Measurements from ENCODE around the gene RAB6B. TPM values are rescaled to one million over a fixed set of nuclear protein-coding genes. Genes with fewer than 3 reads are reported as not detected.

RAB6B gene
- total RNA-seq, 4 donors from 2014 or later: 6.2 to 11.9 (median 10.5) TPM

DNA sequence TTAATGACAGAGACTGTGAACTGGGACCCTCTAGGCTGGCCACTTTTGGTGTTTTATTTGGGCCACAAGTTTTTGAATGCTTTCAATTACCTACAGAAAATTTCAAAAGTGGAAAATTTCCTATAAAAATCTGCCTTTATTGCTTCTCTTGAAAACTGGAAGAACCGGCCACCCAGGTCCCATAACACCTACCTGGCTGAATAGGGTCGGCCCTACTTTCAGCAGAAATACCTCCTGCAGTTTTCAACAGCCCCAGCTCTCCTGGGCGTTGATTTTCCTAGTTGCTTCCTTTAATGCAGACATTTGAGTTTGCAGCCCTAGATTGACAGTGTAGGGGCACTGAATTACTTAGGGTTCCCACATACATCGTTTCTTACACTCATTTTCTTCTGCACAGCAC lies 90.8 kb downstream of the RAB6B start:
- peak overlapping the region in 1 of 4 donors; percentile 88 for H3K27ac ChIP-seq (replicated peaks in 1 of 4)

DNA sequence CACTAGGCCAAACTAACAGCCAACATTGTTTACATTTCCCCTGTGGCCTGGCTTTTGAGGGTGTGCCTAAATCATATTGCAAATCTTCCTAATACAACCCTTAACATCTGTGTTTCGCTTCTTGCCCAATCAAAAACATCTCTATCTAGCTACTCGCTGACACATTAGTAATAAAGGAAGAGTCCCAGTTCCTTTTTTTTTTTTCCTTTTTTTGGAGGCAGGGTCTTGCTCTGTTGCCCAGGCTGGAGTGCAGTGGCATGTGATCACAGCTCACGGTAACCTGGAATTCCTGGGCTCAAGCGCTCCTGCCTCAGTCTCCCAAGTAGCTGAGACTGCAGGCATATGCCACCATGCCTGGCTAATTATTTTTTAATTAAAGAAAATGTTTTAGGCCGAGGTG lies 92.2 kb downstream of the RAB6B start:
- Histone ChIP-seq H3K4me1 (peaks cover 6 to 23% (median 13%) of the 10 kb centered on the region in 4 donors), H3K4me3 (no peak overlapping the region), H3K9me3 (no peaks in the 10 kb centered on the region), H3K27me3 (peaks cover 0 to 3% (median 0%) of the 10 kb centered on the region in 4 donors), H3K27ac (replicated peaks in 1 of 4) (no peak overlapping the region), H3K36me3 (peaks cover 0 to 10% (median 5%) of the 10 kb centered on the region in 4 donors)
- no peak for TF ChIP-seq POLR2AphosphoS5 (IDR thresholded peaks at IDR 0.05)
- TF ChIP-seq, protein P1, sequence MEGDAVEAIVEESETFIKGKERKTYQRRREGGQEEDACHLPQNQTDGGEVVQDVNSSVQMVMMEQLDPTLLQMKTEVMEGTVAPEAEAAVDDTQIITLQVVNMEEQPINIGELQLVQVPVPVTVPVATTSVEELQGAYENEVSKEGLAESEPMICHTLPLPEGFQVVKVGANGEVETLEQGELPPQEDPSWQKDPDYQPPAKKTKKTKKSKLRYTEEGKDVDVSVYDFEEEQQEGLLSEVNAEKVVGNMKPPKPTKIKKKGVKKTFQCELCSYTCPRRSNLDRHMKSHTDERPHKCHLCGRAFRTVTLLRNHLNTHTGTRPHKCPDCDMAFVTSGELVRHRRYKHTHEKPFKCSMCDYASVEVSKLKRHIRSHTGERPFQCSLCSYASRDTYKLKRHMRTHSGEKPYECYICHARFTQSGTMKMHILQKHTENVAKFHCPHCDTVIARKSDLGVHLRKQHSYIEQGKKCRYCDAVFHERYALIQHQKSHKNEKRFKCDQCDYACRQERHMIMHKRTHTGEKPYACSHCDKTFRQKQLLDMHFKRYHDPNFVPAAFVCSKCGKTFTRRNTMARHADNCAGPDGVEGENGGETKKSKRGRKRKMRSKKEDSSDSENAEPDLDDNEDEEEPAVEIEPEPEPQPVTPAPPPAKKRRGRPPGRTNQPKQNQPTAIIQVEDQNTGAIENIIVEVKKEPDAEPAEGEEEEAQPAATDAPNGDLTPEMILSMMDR (IDR thresholded peaks at IDR 0.05): no peak
- no peak for TF ChIP-seq POLR2A (IDR thresholded peaks at IDR 0.05; ENCODE audit: low read depth)
- TF ChIP-seq EP300 (IDR thresholded peaks at IDR 0.05): no peak
- no peak for DNase-seq (ENCODE audit: extremely low spot score)
- 83% methylated on average over 5 of the region's 5 CpGs for WGBS
- intact Hi-C loops (cut with DNase I): loop anchor here (10.0 kb wide), 1 partner anchor 1079 kb away; the partner anchor contains the start of gene NPHP3

More for the DNA sequence above, 90.8 kb downstream of the RAB6B start:
- no peaks in the 10 kb centered on the region for H3K9me3 ChIP-seq
- DNase-seq (ENCODE audit: extremely low spot score): no peak
- peaks cover 6 to 23% (median 13%) of the 10 kb centered on the region in 4 donors for H3K4me1 ChIP-seq
- TF ChIP-seq POLR2A (IDR thresholded peaks at IDR 0.05; ENCODE audit: low read depth): no peak
- no peak for TF ChIP-seq EP300 (IDR thresholded peaks at IDR 0.05)
- TF ChIP-seq POLR2AphosphoS5 (IDR thresholded peaks at IDR 0.05): no peak
- TF ChIP-seq, protein P1 (IDR thresholded peaks at IDR 0.05): no peak
- H3K36me3 ChIP-seq: peaks cover 0 to 18% (median 9%) of the 10 kb centered on the region in 4 donors
- intact Hi-C loops (cut with DNase I): loop anchor here (5.0 to 10.0 kb wide), 2 partner anchors 143 to 1080 kb away; partner anchors contain the start of genes NPHP3 and TOPBP1
- 69% methylated on average over 4 of the region's 4 CpGs for WGBS
- H3K4me3 ChIP-seq: peak overlapping the region in 3 of 4 donors; percentile 71 to 90 (median 83)
- no peaks in the 10 kb centered on the region for H3K27me3 ChIP-seq

DNA sequence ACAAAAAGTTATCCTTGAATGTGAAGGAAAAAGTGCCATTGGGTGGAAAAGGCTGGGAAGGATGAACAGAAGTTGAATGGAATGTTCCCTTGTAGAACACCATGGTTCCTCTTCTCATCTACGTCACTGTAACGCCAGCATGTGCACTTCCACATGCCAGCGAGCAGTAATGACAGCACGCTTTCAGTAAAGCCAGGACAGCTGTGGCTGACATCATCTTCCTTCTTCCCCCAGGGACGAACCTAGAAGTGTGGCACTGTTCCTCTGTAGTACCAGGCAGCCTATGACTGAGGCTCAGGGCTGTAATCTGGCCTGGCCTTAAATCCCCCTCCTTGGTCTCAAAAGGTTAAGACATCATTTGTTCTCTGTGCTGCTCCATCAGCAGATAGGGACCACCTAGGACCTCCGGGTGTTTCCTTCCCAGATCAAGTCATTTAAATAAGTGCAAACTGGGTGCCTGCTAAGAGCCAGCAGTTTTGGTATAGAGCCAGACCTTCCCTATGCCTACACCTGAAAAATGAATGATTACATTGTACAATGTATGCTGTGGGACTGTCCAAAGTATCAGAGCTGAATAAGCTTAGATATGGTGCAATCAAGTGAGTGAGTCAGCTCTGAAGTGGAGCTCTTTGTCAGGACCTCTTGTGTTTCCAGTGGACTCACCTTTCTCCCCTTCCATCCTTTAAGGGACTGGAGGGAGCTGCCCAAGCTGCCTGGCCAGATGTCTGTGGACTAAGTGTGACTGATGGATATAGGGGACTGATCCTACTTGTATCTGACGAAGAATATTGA lies 95.7 kb downstream of the RAB6B start:
- no peaks in the 10 kb centered on the region for H3K9me3 ChIP-seq
- intact Hi-C loops (cut with DNase I): loop anchor here (10.0 kb wide), 1 partner anchor 1075 kb away; the partner anchor contains the start of gene NPHP3
- TF ChIP-seq POLR2A (IDR thresholded peaks at IDR 0.05; ENCODE audit: low read depth) (no peak), EP300 (IDR thresholded peaks at IDR 0.05) (no peak), POLR2AphosphoS5 (IDR thresholded peaks at IDR 0.05) (no peak)
- TF ChIP-seq, protein P1 (IDR thresholded peaks at IDR 0.05): no peak
- no peaks in the 10 kb centered on the region for H3K36me3 ChIP-seq
- no peak overlapping the region for H3K4me3 ChIP-seq
- 62% methylated on average over 7 of the region's 7 CpGs for WGBS
- H3K27me3 ChIP-seq: peaks cover 0 to 4% (median 1%) of the 10 kb centered on the region in 4 donors
- no peak overlapping the region for H3K27ac ChIP-seq (replicated peaks in 1 of 4)
- H3K4me1 ChIP-seq: peaks cover 0 to 2% (median under 1%) of the 10 kb centered on the region in 4 donors
- DNase-seq (ENCODE audit: extremely low spot score): no peak

DNA sequence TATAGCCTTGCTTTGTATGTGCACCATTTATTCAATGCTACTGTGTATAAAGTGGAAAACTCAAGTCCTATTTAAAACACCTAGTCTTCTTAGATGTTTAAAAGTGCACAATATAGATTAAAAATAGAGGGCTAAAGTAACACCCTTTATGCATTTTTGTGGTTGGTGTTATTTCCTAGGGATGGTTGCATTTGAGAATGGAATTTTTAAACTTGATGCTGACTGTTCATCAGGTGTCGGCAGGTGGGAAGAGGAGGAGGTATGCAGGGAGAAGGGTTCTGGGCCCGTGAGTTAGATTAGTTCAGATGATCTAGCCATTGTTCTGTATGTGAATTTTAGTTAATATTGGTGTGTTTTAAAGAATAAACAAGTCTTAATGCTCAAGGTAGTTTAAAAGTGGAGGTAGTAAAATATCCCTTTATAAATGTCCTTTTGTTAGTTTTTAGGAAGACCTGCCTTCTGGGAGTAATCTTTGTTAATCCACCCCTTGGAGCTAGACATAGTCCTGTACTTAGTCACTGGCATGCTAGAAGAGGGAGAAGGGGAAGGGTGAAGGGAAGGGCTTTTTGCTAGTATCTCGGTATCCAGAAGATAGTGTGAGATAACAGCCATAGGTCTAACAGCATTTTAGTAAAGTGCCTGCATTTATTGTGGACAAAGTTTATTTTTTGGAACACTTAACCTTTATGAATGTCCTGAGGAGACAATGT lies 98.1 kb downstream of the RAB6B start:
- Histone ChIP-seq H3K4me1 (no peaks in the 10 kb centered on the region), H3K36me3 (no peaks in the 10 kb centered on the region), H3K27ac (replicated peaks in 1 of 4) (no peak overlapping the region), H3K9me3 (no peaks in the 10 kb centered on the region), H3K4me3 (no peak overlapping the region), H3K27me3 (peaks cover 0 to 4% (median 1%) of the 10 kb centered on the region in 4 donors)
- DNase-seq (ENCODE audit: extremely low spot score): no peak
- 87% methylated on average over 3 of the region's 3 CpGs for WGBS
- intact Hi-C loops (cut with DNase I): no loop called here
- no peak for TF ChIP-seq POLR2A (IDR thresholded peaks at IDR 0.05; ENCODE audit: low read depth)
- TF ChIP-seq EP300 (IDR thresholded peaks at IDR 0.05): no peak
- TF ChIP-seq, protein P1 (IDR thresholded peaks at IDR 0.05): no peak
- no peak for TF ChIP-seq POLR2AphosphoS5 (IDR thresholded peaks at IDR 0.05)
